ENCODE measurements around the gene FNIP2.

DNA sequence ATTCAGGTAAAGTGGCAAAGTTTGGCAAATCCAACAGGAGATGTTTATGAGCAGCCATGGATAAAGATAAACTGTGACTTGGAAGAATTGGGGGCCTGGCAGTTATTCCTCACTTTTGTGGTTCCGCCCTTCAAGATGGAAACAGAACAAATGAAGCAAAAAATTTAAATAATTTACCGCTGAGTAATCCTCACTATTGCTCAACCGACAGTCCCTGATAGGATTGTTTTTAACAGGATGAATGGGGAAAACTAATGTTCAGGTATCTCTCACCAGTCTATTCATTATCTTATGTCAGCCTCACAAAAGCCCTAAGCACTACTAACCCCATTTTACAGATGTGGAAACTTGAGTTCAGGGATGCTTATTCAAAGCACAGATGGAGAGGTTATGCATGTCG lies 90.8 kb downstream of the FNIP2 start:
- TF ChIP-seq, protein P1, sequence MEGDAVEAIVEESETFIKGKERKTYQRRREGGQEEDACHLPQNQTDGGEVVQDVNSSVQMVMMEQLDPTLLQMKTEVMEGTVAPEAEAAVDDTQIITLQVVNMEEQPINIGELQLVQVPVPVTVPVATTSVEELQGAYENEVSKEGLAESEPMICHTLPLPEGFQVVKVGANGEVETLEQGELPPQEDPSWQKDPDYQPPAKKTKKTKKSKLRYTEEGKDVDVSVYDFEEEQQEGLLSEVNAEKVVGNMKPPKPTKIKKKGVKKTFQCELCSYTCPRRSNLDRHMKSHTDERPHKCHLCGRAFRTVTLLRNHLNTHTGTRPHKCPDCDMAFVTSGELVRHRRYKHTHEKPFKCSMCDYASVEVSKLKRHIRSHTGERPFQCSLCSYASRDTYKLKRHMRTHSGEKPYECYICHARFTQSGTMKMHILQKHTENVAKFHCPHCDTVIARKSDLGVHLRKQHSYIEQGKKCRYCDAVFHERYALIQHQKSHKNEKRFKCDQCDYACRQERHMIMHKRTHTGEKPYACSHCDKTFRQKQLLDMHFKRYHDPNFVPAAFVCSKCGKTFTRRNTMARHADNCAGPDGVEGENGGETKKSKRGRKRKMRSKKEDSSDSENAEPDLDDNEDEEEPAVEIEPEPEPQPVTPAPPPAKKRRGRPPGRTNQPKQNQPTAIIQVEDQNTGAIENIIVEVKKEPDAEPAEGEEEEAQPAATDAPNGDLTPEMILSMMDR (IDR thresholded peaks at IDR 0.05) = no peak
- TF ChIP-seq POLR2A (IDR thresholded peaks at IDR 0.05) = no peak

All from heart left ventricle (tissue), 13 donors.